Caco-2 (cell line): ENCODE measurements around the gene ZRANB1. TPM values are rescaled to one million over a fixed set of nuclear protein-coding genes. Genes with fewer than 3 reads are reported as not detected.

Source experiments
- BruUV-seq: library from RNA; stranded (reverse); fragments of 400-500 nt; replicated peaks from 2 replicates; lab custom pipeline; 2021; lab: Mats Ljungman, UMichigan
- CTCF ChIA-PET: fragments of 300-600 bp; sonication (Branson Sonifier 250); formaldehyde crosslinking; loops from one replicate; lab custom pipeline; 2022; ENCODE audit warnings: antibody characterized with exemption; lab: Charles Lee
- POLR2A ChIA-PET: fragments of 300-600 bp; sonication (Branson Sonifier 250); formaldehyde crosslinking; loops from one replicate; lab custom pipeline; 2022; ENCODE audit warnings: antibody characterized with exemption; lab: Charles Lee
- DNase-seq, 2 experiments: peaks; one replicate each; pipeline versions ENCODE4 v3.0.0 to v3.0.0-alpha.2; 2020 to 2022
- H3K27me3 ChIP-seq: replicated peaks from 2 replicates; pipeline ENCODE4 v1.6.0; 2011; ENCODE audit warnings: low read length; ENCODE audit not compliant: control insufficient read depth, insufficient read depth
- H3K36me3 ChIP-seq: 2 replicates; pipeline ENCODE4 v1.5.1; 2011; ENCODE audit warnings: low read length; ENCODE audit not compliant: control insufficient read depth, insufficient read depth
- H3K4me1 ChIP-seq: fragments of 250-450 bp; sonication (Bioruptor Pico); 2 replicates; pipeline ENCODE4 v1.5.1; 2020; ENCODE audit warnings: mild to moderate bottlenecking
- H3K4me3 ChIP-seq: 2 replicates; pipeline ENCODE4 v1.5.1; 2011; ENCODE audit warnings: low read depth, mild to moderate bottlenecking, control low read depth, low read length
- H3K9me3 ChIP-seq: fragments of 250-450 bp; sonication (Bioruptor Pico); 2 replicates; pipeline ENCODE4 v1.5.1; 2020; ENCODE audit warnings: mild to moderate bottlenecking, moderate library complexity
- H3K27ac Mint-ChIP-seq: one replicate; pipeline ENCODE4 v1.8.0; 2022; ENCODE audit warnings: mixed read lengths; ENCODE audit not compliant: unreplicated experiment
- H3K27me3 Mint-ChIP-seq: one replicate; pipeline ENCODE4 v1.8.0; 2022; ENCODE audit warnings: mixed read lengths; ENCODE audit not compliant: insufficient read depth, unreplicated experiment
- H3K36me3 Mint-ChIP-seq: one replicate; pipeline ENCODE4 v1.8.0; 2022; ENCODE audit warnings: mild to moderate bottlenecking, mixed read lengths; ENCODE audit not compliant: insufficient read depth, unreplicated experiment
- H3K4me1 Mint-ChIP-seq: one replicate; pipeline ENCODE4 v1.8.0; 2022; ENCODE audit warnings: low read depth, mixed read lengths; ENCODE audit not compliant: unreplicated experiment
- H3K4me3 Mint-ChIP-seq: one replicate; pipeline ENCODE4 v1.8.0; 2022; ENCODE audit warnings: mild to moderate bottlenecking, moderate library complexity, mixed read lengths; ENCODE audit not compliant: unreplicated experiment
- H3K9me3 Mint-ChIP-seq: one replicate; pipeline ENCODE4 v1.8.0; 2022; ENCODE audit warnings: mixed read lengths; ENCODE audit not compliant: unreplicated experiment
- intact Hi-C: fragments of 100-400 bp; cut with micrococcal nuclease; formaldehyde crosslinking; loops from one replicate; pipeline ENCODE4 v1.10.0; 2022; ENCODE audit not compliant: unreplicated experiment
- total RNA-seq: library from RNA; stranded (reverse); gene quantifications from 2 replicates; pipeline ENCODE4 v1.2.3, GENCODE V29; 2022
- TF ChIP-seq, protein P1 (sequence below), 2 experiments: fragments of 200-600 bp in 1 of 2; IDR thresholded peaks; 1 replicate in 1 of 2; 2 replicates in 1 of 2; pipeline versions ENCODE4 v1.5.1 to v1.8.0; 2011 to 2022; ENCODE audit warnings: antibody characterized with exemption in 1 of 2, control low read depth in 1 of 2, inconsistent platforms in 1 of 2, low read depth in 1 of 2, low read length in 1 of 2, mild to moderate bottlenecking in 1 of 2, moderate library complexity in 1 of 2; ENCODE audit not compliant: insufficient read depth in 1 of 2, severe bottlenecking in 1 of 2, unreplicated experiment in 1 of 2

ZRANB1 gene
- total RNA-seq, 1 experiment from 2014 or later = 24.6 TPM

GRCh38 chr10:124956764-124957163 lies 14.8 kb downstream of the ZRANB1 start:
- Mint-ChIP-seq H3K27me3 (no peaks in the 10 kb centered on the region), H3K27ac (no peak overlapping the region), H3K4me1 (peaks cover 6% of the 10 kb centered on the region), H3K36me3 (peaks cover 22% of the 10 kb centered on the region), H3K4me3 (no peak overlapping the region), H3K9me3 (no peaks in the 10 kb centered on the region)
- CTCF ChIA-PET = no interaction called here
- BruUV-seq = no TSS peak
- DNase-seq = no peak
- Histone ChIP-seq H3K36me3 (no peaks in the 10 kb centered on the region; the same call in 1 of the 2 replicates), H3K27me3 (no peaks in the 10 kb centered on the region), H3K4me3 (no peak overlapping the region), H3K9me3 (no peaks in the 10 kb centered on the region), H3K4me1 (no peaks in the 10 kb centered on the region; the same call in 1 of the 2 replicates)
- POLR2A ChIA-PET = no interaction called here
- TF ChIP-seq, protein P1, sequence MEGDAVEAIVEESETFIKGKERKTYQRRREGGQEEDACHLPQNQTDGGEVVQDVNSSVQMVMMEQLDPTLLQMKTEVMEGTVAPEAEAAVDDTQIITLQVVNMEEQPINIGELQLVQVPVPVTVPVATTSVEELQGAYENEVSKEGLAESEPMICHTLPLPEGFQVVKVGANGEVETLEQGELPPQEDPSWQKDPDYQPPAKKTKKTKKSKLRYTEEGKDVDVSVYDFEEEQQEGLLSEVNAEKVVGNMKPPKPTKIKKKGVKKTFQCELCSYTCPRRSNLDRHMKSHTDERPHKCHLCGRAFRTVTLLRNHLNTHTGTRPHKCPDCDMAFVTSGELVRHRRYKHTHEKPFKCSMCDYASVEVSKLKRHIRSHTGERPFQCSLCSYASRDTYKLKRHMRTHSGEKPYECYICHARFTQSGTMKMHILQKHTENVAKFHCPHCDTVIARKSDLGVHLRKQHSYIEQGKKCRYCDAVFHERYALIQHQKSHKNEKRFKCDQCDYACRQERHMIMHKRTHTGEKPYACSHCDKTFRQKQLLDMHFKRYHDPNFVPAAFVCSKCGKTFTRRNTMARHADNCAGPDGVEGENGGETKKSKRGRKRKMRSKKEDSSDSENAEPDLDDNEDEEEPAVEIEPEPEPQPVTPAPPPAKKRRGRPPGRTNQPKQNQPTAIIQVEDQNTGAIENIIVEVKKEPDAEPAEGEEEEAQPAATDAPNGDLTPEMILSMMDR (IDR thresholded peaks at IDR 0.05; ENCODE audit: insufficient read depth in 1 of 2, low read depth in 1 of 2, low read length in 1 of 2, severe bottlenecking in 1 of 2, unreplicated experiment in 1 of 2) = no peak
- intact Hi-C loops = no loop called here

DNA sequence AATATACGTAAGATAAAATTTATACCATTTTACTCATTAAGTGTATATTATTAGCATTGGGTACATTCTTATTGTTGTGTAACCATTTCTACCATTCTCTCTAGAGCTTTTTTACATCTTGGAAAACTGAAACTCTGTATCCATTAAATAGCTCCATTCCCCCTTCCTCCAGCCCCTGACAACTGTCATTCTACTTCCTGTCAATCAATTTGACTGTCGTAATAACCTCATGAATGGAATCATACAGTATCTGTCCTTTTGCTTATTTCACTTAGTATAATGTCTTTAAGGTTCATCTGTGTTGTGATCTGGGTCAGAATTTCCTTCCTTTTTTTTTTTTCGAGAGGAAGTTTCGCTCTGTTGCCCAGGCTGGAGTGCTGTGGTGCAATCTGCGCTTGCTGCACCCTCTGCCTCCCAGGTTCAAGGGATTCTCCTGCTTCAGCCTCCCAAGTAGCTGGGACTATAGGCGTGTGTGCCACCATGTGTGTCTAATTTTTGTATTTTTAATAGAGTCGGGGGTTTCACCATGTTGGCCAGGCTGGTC lies 15.6 kb downstream of the ZRANB1 start:
- no peaks in the 10 kb centered on the region for H3K27me3 Mint-ChIP-seq
- no peaks in the 10 kb centered on the region; the same call in 1 of the 2 replicates for H3K36me3 ChIP-seq
- H3K4me1 Mint-ChIP-seq = no peaks in the 10 kb centered on the region
- CTCF ChIA-PET = no interaction called here
- H3K9me3 ChIP-seq = no peaks in the 10 kb centered on the region
- H3K36me3 Mint-ChIP-seq = peaks cover 22% of the 10 kb centered on the region
- H3K9me3 Mint-ChIP-seq = no peaks in the 10 kb centered on the region
- no peak overlapping the region for H3K27ac Mint-ChIP-seq
- H3K27me3 ChIP-seq = no peaks in the 10 kb centered on the region
- POLR2A ChIA-PET = no interaction called here
- H3K4me3 ChIP-seq = no peak overlapping the region
- no peaks in the 10 kb centered on the region; the same call in 1 of the 2 replicates for H3K4me1 ChIP-seq
- intact Hi-C loops = no loop called here
- TF ChIP-seq, protein P1 (IDR thresholded peaks at IDR 0.05; ENCODE audit: insufficient read depth in 1 of 2, low read depth in 1 of 2, low read length in 1 of 2, severe bottlenecking in 1 of 2, unreplicated experiment in 1 of 2) = no peak
- no peak overlapping the region for H3K4me3 Mint-ChIP-seq
- no peak for DNase-seq
- no TSS peak for BruUV-seq

DNA sequence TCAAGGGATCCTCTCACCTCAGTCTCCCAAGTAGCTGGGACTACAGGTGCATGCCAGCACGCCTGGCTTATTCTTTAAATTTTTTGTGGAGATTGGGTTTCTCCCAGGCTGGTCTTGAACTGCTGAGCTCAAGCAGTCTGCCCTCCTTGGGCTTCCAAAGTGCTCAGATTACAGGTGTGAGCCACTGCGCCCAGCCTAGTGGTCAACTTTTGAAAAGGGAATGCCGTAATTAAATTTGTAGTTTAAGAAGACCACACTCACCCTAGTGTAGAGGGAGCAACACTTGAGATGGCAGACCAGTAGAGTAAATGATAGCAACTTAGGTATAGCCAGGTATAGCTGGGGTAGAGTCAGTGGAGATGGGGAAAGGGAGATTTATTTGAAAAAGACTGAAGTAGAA lies 17.6 kb downstream of the ZRANB1 start:
- Mint-ChIP-seq H3K4me1 (no peaks in the 10 kb centered on the region), H3K9me3 (no peaks in the 10 kb centered on the region), H3K36me3 (peaks cover 22% of the 10 kb centered on the region), H3K27me3 (no peaks in the 10 kb centered on the region), H3K4me3 (no peak overlapping the region), H3K27ac (no peak overlapping the region)
- no peak for DNase-seq
- Histone ChIP-seq H3K9me3 (no peaks in the 10 kb centered on the region), H3K4me1 (no peaks in the 10 kb centered on the region; the same call in 1 of the 2 replicates), H3K4me3 (no peak overlapping the region), H3K36me3 (no peaks in the 10 kb centered on the region; the same call in 1 of the 2 replicates), H3K27me3 (no peaks in the 10 kb centered on the region)
- TF ChIP-seq, protein P1 (IDR thresholded peaks at IDR 0.05; ENCODE audit: insufficient read depth in 1 of 2, low read depth in 1 of 2, low read length in 1 of 2, severe bottlenecking in 1 of 2, unreplicated experiment in 1 of 2) = no peak
- BruUV-seq = no TSS peak
- CTCF ChIA-PET = no interaction called here
- intact Hi-C loops = no loop called here
- POLR2A ChIA-PET = no interaction called here
